ENCODE results near the gene ADORA3.
A peak's percentile ranks its signal among the peaks of the same experiment; 100 is the strongest.

ADORA3 gene

GRCh38 chr1:111535256-111536191 is 32.1 kb upstream of the ADORA3 start:
- H3K27ac ChIP-seq: no peak overlapping the region
- no peaks in the 10 kb centered on the region for H3K4me1 ChIP-seq
- no peak overlapping the region for H3K4me2 ChIP-seq
- TF ChIP-seq Cebpa-rat (IDR thresholded peaks at IDR 0.05): no peak
- no peak overlapping the region for H3K9ac ChIP-seq
- H3K27me3 ChIP-seq: no peaks in the 10 kb centered on the region
- peaks cover 6% of the 10 kb centered on the region; the same call in 1 of the 2 replicates for H3K9me3 ChIP-seq
- no peaks in the 10 kb centered on the region for H3K36me3 ChIP-seq
- no peaks in the 10 kb centered on the region for H4K20me1 ChIP-seq
- H3K4me3 ChIP-seq: no peak overlapping the region

GRCh38 chr1:111520053-111520452 is 16.6 kb upstream of the ADORA3 start:
- no peak overlapping the region for H3K4me2 ChIP-seq
- H4K20me1 ChIP-seq: no peaks in the 10 kb centered on the region
- peaks cover 26% of the 10 kb centered on the region for H3K4me1 ChIP-seq
- H3K27me3 ChIP-seq: no peaks in the 10 kb centered on the region
- H3K27ac ChIP-seq: no peak overlapping the region
- no peak overlapping the region for H3K4me3 ChIP-seq
- H3K9me3 ChIP-seq: peaks cover 7% of the 10 kb centered on the region
- no peaks in the 10 kb centered on the region for H3K36me3 ChIP-seq
- H3K9ac ChIP-seq: no peak overlapping the region
- TF ChIP-seq Cebpa-rat (IDR thresholded peaks at IDR 0.05): no peak

GRCh38 chr1:111517469-111518225 is 14.2 kb upstream of the ADORA3 start:
- Histone ChIP-seq H3K4me1 (peaks cover 36% of the 10 kb centered on the region), H3K4me2 (peak overlapping the region; percentile 97), H3K27me3 (no peaks in the 10 kb centered on the region), H3K9me3 (no peaks in the 10 kb centered on the region), H3K4me3 (no peak overlapping the region), H3K27ac (peak overlapping the region; percentile 88), H3K9ac (no peak overlapping the region), H4K20me1 (no peaks in the 10 kb centered on the region), H3K36me3 (no peaks in the 10 kb centered on the region)
- no peak for TF ChIP-seq Cebpa-rat (IDR thresholded peaks at IDR 0.05)

- Histone ChIP-seq H3K4me3 (peak overlapping the region; percentile 64), H3K4me2 (peak overlapping the region; percentile 97), H4K20me1 (no peaks in the 10 kb centered on the region), H3K9me3 (no peaks in the 10 kb centered on the region), H3K36me3 (no peaks in the 10 kb centered on the region), H3K4me1 (peaks cover 41% of the 10 kb centered on the region), H3K27me3 (no peaks in the 10 kb centered on the region), H3K27ac (peak overlapping the region; percentile 88), H3K9ac (peak overlapping the region; percentile 75)
- no peak for TF ChIP-seq Cebpa-rat (IDR thresholded peaks at IDR 0.05)
Observed at GRCh38 chr1:111516005-111516535, 12.6 kb upstream of the ADORA3 start.

GRCh38 chr1:111515291-111516004 is 12.0 kb upstream of the ADORA3 start:
- peak overlapping the region; percentile 97 for H3K4me2 ChIP-seq

GRCh38 chr1:111513410-111514020 is 10.1 kb upstream of the ADORA3 start:
- no peaks in the 10 kb centered on the region for H4K20me1 ChIP-seq
- no peak for TF ChIP-seq Cebpa-rat (IDR thresholded peaks at IDR 0.05)
- no peaks in the 10 kb centered on the region for H3K9me3 ChIP-seq
- H3K27ac ChIP-seq: no peak overlapping the region
- H3K4me3 ChIP-seq: no peak overlapping the region
- H3K9ac ChIP-seq: no peak overlapping the region
- H3K36me3 ChIP-seq: no peaks in the 10 kb centered on the region
- peaks cover 53% of the 10 kb centered on the region for H3K4me1 ChIP-seq
- H3K4me2 ChIP-seq: no peak overlapping the region
- H3K27me3 ChIP-seq: no peaks in the 10 kb centered on the region

More at GRCh38 chr1:111515291-111516004, 12.0 kb upstream of the ADORA3 start:
- no peaks in the 10 kb centered on the region for H3K36me3 ChIP-seq
- H3K4me3 ChIP-seq: peak overlapping the region; percentile 64
- H3K9ac ChIP-seq: peak overlapping the region; percentile 75
- H3K9me3 ChIP-seq: no peaks in the 10 kb centered on the region
- no peak for TF ChIP-seq Cebpa-rat (IDR thresholded peaks at IDR 0.05)
- H3K27me3 ChIP-seq: no peaks in the 10 kb centered on the region
- peak overlapping the region; percentile 88 for H3K27ac ChIP-seq
- H4K20me1 ChIP-seq: no peaks in the 10 kb centered on the region
- H3K4me1 ChIP-seq: peaks cover 41% of the 10 kb centered on the region

GRCh38 chr1:111512931-111513330 is 9.5 kb upstream of the ADORA3 start:
- no peaks in the 10 kb centered on the region for H3K27me3 ChIP-seq

GRCh38 chr1:111512132-111512889 is 8.9 kb upstream of the ADORA3 start:
- Histone ChIP-seq H3K4me3 (no peak overlapping the region), H3K36me3 (no peaks in the 10 kb centered on the region), H3K9me3 (no peaks in the 10 kb centered on the region), H3K27ac (no peak overlapping the region), H4K20me1 (no peaks in the 10 kb centered on the region), H3K9ac (no peak overlapping the region), H3K4me1 (peaks cover 59% of the 10 kb centered on the region), H3K4me2 (no peak overlapping the region), H3K27me3 (no peaks in the 10 kb centered on the region)
- TF ChIP-seq Cebpa-rat (IDR thresholded peaks at IDR 0.05): no peak

More at GRCh38 chr1:111512931-111513330, 9.5 kb upstream of the ADORA3 start:
- no peaks in the 10 kb centered on the region for H3K9me3 ChIP-seq
- no peak for TF ChIP-seq Cebpa-rat (IDR thresholded peaks at IDR 0.05)
- H3K36me3 ChIP-seq: no peaks in the 10 kb centered on the region
- no peak overlapping the region for H3K4me3 ChIP-seq
- no peaks in the 10 kb centered on the region for H4K20me1 ChIP-seq
- no peak overlapping the region for H3K9ac ChIP-seq
- peaks cover 57% of the 10 kb centered on the region for H3K4me1 ChIP-seq
- H3K4me2 ChIP-seq: no peak overlapping the region
- H3K27ac ChIP-seq: no peak overlapping the region
